Measurements from ENCODE around the gene CADM1.

Gene CADM1

DNA sequence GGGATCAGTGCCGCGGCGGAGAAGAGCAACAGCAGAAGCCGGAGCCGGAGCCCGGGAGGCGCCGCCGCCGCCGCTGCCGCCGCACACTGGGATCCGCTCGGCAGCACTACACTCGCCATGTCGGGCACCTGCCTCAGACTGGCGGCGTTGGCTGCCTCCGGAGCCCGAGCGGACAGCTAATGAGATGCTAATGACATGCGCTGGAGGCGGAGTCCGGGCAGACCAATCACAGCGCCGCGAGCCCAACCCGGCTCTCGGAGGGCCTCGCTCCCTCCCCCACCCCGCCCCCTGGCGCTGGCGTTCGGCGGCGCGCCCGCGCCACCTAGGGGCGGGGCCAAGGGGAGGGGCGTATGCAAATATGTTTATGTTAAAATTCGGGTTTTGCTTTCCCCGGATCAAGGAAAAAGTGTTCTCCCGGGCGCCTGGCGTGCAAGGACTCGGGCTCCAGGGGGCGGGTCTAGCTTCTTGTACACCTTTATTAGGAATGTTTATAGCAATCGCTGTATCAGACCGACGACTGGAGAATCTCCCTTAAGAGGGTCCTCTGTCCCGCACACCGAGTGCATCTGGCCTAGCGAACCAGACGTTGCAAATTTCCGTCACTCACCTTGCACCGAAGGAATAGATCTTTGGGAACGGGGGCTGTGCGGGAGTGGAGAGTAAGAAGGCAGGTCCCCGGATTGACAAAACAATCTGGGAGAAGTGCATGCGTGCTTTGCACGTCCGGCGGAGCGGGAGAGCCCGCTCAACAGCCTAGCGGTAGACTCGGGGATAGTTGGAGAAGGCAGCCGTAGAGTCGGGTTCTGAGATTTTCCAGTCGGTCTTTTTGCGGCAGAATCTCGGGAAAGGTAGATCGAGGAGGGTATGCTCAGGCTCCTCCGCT lies at the start of gene CADM1:
Gene CADM1 (minus strand): TSS at position 140 of the 883 bp plus-strand sequence.
- peak; percentile 99 for DNase-seq (ENCODE audit: low spot score)

DNA sequence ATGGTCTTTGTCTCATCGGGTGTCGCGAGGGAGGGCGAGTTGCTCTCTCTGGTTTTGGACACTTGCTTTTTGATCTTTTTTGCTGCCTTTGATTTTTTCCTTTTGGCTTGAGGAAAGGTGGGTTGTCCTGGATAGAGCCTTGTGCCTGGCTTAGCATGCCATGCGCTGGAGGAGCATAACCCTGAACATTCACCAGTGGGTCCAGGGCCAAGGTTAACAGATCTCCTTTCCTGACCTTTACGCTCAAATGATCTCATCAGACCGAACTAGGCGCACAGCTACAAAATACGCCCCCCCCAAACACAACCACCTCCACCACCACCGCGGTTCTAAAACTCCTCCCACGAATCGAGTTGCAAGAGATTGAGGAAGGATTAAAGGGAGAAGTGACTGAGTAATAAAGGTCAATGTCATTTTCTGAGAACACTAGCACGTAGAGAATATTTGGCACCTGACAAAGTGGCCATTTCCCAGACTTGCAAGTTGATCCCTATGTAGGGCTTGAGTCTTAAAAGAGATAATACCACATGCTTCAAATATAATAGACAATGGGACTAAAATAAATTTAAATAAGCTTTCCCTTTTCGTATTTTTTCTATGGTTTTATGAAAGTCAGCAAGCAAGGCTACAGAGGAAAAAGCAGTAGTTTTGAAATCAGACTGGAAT lies 48.7 kb upstream of the CADM1 start:
- no peak for DNase-seq (ENCODE audit: low spot score)

DNA sequence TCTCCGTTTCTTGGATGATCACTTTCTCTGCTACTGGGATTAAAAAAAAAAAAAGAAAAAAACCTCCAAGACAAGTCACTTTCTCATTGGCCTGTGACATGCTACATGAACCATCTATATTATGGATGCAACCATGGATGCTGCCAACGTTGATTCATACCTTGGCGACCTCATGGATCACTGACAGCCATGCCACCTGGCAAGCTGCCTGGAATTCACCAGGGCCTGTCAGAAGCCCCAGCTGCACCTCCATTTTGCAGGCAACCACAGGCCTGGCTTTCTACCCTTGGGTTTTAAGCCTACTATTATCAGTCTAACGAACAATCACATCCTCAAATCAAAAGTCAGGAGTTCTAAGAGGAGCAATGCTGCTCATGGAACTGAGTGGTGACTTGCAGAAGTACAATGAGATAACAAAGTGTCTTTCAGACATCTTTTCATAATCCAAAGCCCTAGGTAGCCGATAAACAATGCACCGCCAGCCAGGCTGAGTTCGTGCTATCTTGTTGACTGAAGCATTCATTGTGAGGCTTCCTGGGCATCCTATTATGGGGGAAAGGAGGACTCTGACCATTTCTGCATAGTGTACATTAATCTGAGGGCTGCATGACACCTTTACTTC lies 48.0 kb upstream of the CADM1 start:
- no peak for DNase-seq (ENCODE audit: low spot score)

DNA sequence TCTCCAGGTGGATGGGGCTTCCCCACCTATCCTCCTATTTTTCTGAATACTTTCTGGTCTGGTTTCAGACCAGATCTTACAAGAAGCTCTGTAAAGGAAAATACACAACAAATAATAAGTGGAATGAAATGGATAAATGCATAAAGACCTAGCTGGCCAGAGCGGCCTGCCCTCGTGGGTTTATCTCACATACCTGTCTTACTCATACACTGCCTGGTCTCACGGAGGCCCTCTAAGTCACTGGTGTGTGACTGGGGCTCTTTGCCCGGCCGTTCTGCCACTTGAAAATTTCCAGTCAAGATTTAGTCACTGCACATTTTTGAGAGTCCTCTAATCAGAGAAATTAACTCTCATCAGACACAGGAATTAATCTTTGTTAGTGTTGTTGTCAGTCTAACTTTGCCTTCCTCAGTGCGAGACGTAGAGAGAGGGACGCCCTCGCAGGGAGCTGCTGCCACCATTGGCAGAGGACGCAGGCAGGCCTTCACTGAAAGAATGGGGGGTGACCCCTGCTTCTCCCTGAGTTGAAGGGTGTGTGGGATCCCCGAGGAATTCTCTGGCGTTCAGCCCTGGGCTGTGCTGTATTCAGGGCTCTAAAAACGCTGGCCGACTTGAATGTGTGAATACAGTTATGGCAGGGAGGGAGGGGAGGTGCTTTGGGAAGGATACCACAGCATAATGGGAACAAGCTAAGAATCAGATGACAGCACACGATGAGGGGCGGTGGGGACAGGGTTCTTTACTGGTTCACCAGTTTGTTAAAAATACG lies 46.3 kb upstream of the CADM1 start:
- no peak for DNase-seq (ENCODE audit: low spot score)

DNA sequence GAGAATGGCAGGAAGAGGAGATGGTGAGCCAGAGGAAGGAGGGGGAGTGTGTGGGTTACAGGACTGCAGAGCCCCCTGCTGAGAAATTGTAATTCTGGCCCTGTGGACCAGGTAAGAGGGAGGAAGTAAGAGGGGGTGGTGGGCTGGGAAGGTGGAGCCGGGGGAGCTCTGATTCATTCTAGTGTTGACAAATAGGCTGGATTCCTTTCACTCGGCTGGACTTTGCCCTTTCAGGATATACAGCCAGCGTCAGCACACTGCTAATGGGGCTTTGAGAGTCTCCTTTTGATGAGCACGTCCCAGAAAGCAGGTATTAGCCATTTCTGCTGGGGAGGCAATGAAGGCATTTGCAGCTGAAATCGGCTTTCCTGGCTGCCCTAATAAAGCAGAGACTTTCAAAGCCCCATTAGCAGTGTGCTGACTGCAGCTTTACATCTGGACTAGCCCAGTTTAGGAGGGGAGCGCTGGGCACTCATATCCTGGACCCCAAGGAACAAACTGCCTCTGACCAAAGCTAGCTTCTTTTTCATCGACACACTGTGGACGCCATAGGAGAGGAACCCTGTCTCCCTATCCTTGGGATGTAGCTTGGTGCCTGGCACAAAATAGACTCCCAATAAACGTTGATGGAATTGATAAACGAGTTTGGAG lies 44.8 kb upstream of the CADM1 start:
- DNase-seq (ENCODE audit: low spot score) = no peak

DNA sequence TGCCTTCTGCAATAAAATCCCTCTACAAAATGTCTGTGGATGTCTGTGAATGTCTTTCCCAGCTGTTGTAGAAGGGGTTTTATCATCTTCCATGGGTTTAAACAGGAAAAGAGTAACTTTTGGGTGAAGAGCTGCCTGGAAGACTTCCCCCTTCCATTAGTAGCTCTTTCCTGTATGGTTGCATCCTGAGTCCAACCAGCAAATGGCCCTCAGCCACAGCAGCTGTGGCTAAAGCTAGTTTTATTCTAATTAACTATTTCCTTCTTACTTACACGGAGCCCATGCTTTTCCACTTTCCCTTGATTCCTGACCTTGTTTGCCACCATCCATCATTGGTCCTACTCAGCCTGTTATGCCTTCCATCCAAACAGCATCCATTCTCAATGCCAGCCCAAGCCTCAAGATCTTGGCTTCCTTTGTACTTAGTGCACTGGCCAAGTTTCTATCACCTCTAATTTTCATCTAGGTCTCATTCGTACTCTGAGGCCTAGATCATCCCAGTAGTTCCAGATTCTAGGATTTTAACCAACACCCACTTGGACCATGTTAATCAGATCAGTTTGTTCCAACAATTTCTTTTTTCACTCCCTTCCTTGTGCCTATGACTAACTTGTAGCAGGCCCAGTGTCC lies 41.5 kb upstream of the CADM1 start:
- DNase-seq (ENCODE audit: low spot score) = no peak

DNA sequence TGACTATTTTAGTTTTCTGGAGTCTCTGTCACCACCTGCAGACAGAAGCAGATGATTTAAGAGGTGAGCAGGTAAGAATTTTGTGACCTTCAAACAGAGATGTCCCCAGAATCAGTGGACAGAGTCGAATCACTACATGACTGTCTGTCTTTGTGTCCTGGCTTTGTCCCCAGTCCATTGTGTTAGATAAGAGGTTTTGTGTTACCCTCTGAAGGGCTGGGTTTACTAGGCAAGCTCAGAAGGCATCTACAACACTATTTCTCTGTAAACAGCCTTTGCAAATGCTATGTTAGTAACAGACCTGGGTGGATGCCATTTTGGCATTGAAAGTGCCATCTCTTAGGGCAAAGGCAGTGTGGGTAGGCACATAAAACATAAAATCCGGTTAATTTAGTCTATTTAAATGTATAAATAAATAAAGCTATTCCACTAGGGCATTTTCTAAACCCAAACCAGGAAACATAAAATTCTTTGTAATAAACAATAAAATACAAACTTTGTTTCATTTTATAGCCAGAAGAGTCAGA lies 40.3 kb upstream of the CADM1 start:
- DNase-seq (ENCODE audit: low spot score) = peak; percentile 15

DNA sequence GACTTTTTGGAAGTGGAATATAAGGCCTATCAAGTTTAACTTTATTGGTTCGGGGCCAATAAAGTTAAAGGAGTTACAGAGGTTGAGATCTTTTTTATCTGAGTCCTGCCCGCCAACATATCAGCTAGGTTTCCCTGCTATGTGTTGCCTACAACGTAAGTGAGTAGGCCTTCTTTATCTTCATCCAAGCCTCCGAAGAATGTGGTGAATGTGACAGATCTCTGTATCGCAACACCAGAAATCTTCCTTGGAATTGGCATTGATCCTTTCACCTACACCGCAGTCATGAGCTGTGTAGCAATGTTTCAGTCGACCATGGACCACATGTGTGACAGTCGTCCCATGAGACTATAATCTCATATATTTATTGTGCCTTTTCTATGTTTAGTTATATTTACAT lies 37.3 kb upstream of the CADM1 start:
- DNase-seq (ENCODE audit: low spot score) = no peak

DNA sequence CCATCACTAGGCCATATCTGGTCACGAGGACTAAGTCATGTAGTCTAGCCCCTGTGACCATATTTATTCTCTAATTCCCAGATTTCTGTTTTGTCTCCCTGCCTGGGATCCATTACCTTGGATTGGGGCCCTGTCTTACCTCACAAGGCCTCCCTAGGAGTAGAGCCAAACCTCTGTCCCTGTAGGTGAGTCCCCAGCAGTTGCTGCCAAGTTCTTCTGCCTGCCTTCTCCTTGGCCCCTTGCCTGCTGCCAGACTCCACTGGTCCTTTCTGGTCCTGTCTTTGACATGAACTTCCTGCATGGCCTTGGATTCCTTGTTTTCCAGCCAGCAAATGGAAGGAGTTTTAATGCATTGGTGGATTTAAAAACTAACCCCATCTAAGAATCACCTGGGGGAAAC lies 35.6 kb upstream of the CADM1 start:
- DNase-seq (ENCODE audit: low spot score) = no peak

DNA sequence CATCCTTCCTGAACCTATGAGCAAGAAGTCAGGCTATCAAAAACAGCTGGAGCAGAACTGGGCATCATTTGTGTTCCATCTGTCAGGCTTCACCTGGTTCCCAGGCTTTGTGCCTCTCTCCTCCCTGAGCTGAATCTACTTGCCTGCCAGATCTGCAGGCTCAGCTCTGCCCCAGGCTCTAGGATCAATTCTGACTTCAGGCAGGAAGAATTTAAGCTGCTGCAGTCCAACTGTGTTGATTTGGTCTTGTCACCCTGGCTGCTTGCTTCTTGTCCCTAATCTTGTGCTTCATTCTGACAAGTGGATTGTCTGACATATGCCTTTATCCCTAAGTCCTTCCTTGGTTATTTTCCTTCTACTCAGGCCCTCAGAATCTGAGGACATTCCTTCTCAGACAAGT lies 31.6 kb upstream of the CADM1 start:
- DNase-seq (ENCODE audit: low spot score) = no peak

DNA sequence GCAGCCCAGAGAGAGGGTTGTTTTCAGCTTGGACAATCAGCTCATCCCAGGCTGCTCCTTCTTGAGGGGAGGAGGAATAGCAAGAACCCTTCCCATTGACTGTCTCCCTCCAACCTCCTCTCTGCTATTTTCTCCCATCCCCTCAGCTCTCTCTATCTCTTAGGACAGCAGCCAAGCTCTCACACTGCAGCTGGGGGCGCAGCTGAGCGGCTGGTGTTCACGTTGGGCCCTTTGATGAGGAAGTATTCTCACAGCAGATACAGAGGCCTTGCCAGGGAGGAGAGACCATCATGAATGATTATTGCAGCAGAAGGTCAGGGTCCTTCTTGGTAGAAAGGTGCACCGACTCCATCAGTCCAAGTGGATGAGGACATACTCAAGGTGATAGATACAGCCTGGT lies 26.5 kb upstream of the CADM1 start:
- DNase-seq (ENCODE audit: low spot score) = no peak

DNA sequence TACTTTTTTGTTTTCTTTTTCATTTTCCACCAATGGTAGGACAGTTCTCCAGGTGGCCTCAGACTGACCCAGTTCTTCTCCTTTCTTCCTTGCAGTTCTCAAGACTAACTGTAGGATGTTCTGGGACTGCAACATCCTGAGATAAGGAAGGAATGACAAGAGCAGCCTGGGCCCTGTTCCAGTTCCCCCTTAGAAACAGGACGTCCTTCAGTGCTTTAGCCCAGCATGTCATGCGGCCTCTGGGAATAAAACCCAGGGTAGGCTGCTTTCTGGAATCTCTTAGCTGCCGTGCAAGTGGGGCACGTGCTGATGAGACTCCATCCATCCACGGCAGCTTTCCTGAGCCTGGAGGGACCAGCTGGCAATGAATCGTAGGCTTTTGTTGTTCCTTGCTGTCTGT lies 24.0 kb upstream of the CADM1 start:
- no peak for DNase-seq (ENCODE audit: low spot score)

DNA sequence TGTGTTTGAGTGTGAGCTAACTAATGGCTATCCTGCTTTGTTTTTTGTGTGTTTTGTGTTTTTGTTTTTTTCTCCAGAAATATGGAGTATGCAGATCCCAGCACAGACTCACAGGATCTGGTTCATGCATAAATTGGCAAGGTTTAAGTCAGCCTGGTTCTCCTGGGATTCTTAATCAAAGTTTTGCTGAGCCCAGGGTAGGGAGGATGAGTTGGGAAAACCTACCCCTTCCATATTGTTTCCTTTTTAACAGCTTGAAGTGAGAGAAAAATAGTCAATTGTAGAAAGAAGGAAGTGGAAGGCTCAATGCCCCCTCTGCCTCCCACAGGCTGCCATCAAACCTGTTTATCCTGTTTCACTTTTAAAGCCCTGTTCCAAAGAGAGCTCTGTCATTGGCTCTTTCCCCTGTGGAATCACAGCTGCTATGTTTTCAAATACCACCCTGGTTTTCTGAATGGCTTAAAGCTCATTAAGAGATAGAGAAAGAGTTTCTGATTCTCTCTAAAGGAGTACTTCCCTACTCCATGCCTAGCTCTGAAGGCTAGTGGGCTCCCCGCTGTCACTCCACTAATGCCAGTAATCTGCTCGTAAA lies 23.4 kb upstream of the CADM1 start:
- DNase-seq (ENCODE audit: low spot score) = no peak

DNA sequence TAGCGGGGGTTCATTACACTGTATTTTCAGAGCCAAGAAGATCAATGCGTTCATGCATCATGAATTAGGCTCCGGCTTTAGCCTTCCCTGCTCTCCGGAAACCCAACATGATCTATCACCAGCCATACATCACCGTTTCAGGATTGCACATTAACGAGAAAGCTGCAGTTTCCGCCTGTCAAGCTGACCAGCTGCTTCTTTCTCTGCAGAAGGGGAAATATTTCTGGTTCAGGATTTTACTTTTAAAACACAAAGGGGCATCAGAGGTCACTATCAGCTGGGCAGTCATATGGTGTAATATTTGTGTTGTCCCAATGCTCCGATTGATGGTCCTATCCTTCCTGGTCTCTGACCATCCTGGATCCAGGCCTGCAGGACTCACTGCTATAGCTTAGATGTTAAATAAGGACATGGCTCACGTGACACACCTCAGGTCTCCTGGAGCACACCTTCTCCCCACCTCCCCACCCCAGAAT lies 21.4 kb upstream of the CADM1 start:
- no peak for DNase-seq (ENCODE audit: low spot score)

DNA sequence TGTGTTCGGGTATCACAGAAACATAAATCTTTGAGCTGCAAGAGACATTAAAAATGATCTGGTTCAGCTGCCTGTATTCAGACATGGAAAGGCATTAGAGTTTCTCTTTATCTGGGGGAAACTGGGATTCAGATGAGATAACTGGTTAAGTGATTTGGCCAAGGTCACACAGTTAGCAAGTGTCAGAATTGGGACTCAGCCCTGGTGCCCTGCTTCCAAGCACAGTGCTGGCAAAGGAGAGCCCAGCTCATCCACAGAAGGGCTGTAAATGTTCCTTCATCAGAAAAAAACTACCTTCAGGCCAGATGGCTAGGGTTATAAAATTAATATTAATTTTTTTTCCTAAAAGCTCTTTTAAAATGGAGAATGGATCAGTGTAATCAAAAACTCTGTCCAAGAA lies 20.4 kb upstream of the CADM1 start:
- DNase-seq (ENCODE audit: low spot score) = no peak

DNA sequence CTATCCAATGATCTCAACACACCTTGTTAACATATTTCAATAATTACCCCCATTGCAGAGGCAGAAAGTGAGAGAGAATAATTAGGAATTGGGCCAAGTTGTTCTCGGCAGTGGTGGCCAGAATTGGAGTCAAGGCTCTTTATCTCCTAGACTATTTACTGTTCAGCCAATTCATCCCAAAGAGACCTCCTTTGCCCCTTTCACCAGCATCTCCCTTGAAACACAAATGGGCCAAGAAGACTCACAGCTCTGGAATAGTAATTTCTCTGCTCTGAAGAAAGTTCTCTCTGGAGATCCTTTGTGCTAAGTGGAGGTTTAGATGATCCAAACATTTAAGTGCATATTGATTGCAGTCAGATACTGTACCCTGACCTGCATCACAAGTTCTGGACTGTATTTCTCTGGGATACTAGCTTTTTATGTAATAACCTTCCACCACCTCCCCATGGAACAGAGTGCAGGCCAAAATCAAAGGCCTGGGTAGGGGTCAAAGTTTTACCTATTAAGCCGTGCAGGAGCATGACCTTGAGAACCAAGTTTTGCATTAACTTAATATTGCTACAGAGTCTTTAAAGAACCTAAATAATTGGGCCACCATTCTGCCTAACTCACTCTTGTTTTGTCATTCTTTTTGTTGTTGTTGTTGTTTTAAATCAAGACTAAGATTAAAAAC lies 19.6 kb upstream of the CADM1 start:
- no peak for DNase-seq (ENCODE audit: low spot score)

DNA sequence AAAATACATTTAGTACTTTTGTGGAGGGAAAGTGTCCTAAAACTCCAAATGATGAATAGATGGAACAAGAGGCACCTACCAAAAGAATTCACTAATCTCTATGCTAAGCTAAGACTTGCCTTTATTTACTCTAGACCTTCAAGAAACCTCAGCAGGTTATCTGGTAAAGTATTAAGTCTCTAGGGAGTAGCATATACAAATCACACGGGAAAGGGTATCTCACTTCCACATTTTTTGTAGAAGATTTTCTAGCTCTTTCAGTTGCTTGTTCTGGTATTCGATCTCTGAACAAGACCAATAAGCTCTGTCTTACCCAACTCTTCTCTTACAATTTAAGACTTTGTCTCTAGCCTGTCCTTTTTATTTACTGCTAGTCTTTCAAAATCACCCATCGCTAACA lies 18.1 kb upstream of the CADM1 start:
- no peak for DNase-seq (ENCODE audit: low spot score)

DNA sequence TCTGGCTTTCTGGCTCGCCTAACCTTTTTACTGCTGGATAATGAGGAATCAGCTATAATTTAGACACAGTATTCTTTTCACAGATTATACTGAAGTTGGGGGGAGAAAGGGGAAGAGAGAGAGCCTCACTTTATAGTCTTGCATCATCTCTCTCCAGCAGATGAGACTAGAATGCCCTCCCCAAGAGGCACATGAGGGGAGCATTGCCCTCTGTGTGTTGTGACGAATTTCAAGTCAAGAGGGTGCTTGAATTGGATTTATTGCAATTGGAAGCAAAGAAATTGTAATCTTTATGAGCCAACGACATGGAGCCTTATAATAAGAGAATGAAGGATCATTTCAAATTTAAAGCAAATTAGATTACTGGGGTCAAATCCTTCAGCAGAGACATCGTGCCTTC lies 17.6 kb upstream of the CADM1 start:
- DNase-seq (ENCODE audit: low spot score) = no peak

DNA sequence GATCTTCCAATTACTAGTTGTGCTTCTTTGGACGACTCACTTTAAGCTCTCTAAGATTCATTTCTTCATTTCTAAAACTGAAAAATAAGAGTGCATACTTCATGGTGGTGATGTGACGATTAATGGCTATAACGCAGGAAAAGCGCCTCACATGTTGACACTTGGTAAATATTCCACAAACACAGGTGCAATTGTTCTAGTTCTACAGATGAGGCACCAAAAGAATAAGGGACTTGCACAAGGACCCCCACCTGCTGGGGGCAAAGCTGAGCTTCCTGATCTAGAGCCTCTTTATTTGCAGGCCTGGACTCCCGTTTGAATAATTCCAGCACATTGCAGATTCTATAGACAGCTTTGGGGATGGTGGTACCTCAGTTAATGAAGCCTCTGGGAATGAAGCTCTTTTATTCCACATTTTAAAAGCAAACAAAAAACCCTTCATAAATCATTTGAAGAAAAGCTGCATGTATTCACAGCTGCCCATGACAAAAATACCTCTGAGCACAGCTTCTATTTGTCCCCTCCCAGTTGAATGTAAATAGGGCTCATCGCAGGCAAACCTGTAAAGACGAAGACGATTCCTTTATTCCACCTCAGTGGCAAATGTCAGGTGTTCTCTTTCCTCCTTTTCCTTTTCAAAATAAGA lies 14.9 kb upstream of the CADM1 start:
- no peak for DNase-seq (ENCODE audit: low spot score)

Data from Ammon's horn (tissue), 1 donor.